Vagina (tissue), 2 donors: ENCODE measurements around the gene SRRT.
"Not testable (repeated sequence)": the region's sequence is repeated elsewhere in the genome, so short reads cannot be mapped to it uniquely, and the experiment has no call there.

Source experiments
- CTCF ChIP-seq, 3 experiments: fragments of 450-650 bp in 2 of 3; fragments of 200-600 bp in 1 of 3; sonication (generic) in 1 of 3; IDR thresholded peaks; one replicate each; pipeline ENCODE4 v1.5.1; 2017 to 2019; ENCODE audit warnings: antibody characterized with exemption in 3 of 3, mild to moderate bottlenecking in 2 of 3, moderate library complexity in 2 of 3
- POLR2A ChIP-seq, 2 donors: fragments of 450-650 bp; IDR thresholded peaks; one replicate each; pipeline ENCODE4 v1.6.1; 2017; ENCODE audit warnings: antibody characterized with exemption in 2 of 2, mild to moderate bottlenecking in 2 of 2, moderate library complexity in 2 of 2
- POLR2AphosphoS5 ChIP-seq, 2 donors: sonication (generic); formaldehyde crosslinking; IDR thresholded peaks; one replicate each; pipeline ENCODE4 v1.9.0; 2017; ENCODE audit warnings: antibody characterized with exemption in 2 of 2, mild to moderate bottlenecking in 2 of 2, low read depth in 1 of 2; ENCODE audit not compliant: insufficient read depth in 1 of 2

- not testable (repeated sequence) for TF ChIP-seq CTCF (IDR thresholded peaks at IDR 0.05); POLR2A (IDR thresholded peaks at IDR 0.05); POLR2AphosphoS5 (IDR thresholded peaks at IDR 0.05; ENCODE audit: insufficient read depth in 1 of 2, low read depth in 1 of 2)
Measured at GRCh38 chr7:100923616-100924015, 48.7 kb downstream of the SRRT start.
